CD14-positive monocyte (primary cell): Measurements from ENCODE around the gene KCNJ2. TPM values are rescaled to one million over a fixed set of nuclear protein-coding genes. Genes with fewer than 3 reads are reported as not detected.

Experiments
- DNase-seq, 3 donors: peaks; one replicate each; pipeline ENCODE4 v3.0.0-alpha.2; 2011 to 2022
- H2AFZ ChIP-seq: 2 replicates; pipeline ENCODE4 v1.6.0; 2012; ENCODE audit warnings: mild to moderate bottlenecking, low read depth, low read length, inconsistent platforms; ENCODE audit not compliant: insufficient read depth, poor library complexity, severe bottlenecking
- H3K27ac ChIP-seq, 2 donors: 1 replicate in 1 of 2; 2 replicates in 1 of 2; pipeline ENCODE4 v1.5.1; 2012 to 2013; ENCODE audit warnings: low read length in 2 of 2, control low read depth in 1 of 2, inconsistent platforms in 1 of 2, low read depth in 1 of 2, mild to moderate bottlenecking in 1 of 2
- H3K27me3 ChIP-seq, 2 donors: one replicate each; pipeline versions ENCODE4 v1.6.0 to v1.6.1; 2011 to 2013; ENCODE audit warnings: low read length in 2 of 2; ENCODE audit not compliant: control insufficient read depth in 2 of 2, insufficient read depth in 2 of 2
- H3K36me3 ChIP-seq, 2 donors: replicated peaks in 1 of 2; 1 replicate in 1 of 2; 2 replicates in 1 of 2; pipeline versions ENCODE4 v1.5.1 to v1.6.1; 2012 to 2013; ENCODE audit warnings: low read length in 2 of 2, control low read depth in 1 of 2, inconsistent platforms in 1 of 2, mild to moderate bottlenecking in 1 of 2; ENCODE audit not compliant: insufficient read depth in 2 of 2, control insufficient read depth in 1 of 2
- H3K4me1 ChIP-seq, 2 donors: 1 replicate in 1 of 2; 2 replicates in 1 of 2; pipeline versions ENCODE4 v1.5.1 to v1.6.1; 2012 to 2013; ENCODE audit warnings: low read length in 2 of 2, control low read depth in 1 of 2, inconsistent platforms in 1 of 2, mild to moderate bottlenecking in 1 of 2, moderate library complexity in 1 of 2; ENCODE audit not compliant: insufficient read depth in 2 of 2, control insufficient read depth in 1 of 2
- H3K4me2 ChIP-seq: replicated peaks from 2 replicates; pipeline ENCODE3; 2012; ENCODE audit warnings: low read length, moderate library complexity, mild to moderate bottlenecking; ENCODE audit not compliant: poor library complexity, severe bottlenecking; ENCODE audit errors: extremely low read depth
- H3K4me3 ChIP-seq, 3 experiments: fragments of 200-600 bp in 1 of 3; sonication (generic) in 1 of 3; replicated peaks in 1 of 3; 1 replicate in 2 of 3; 2 replicates in 1 of 3; pipeline ENCODE4 v1.5.1; 2011 to 2013; ENCODE audit warnings: low read length in 3 of 3, mild to moderate bottlenecking in 3 of 3, control low read depth in 2 of 3, low read depth in 2 of 3, inconsistent platforms in 1 of 3, moderate library complexity in 1 of 3
- H3K79me2 ChIP-seq: 2 replicates; pipeline ENCODE4 v1.6.0; 2012; ENCODE audit warnings: mild to moderate bottlenecking, control low read depth, inconsistent platforms, low read length, moderate library complexity; ENCODE audit not compliant: insufficient read depth
- H3K9ac ChIP-seq: 2 replicates; pipeline ENCODE4 v1.6.0; 2017; ENCODE audit warnings: low read length, mild to moderate bottlenecking; ENCODE audit not compliant: insufficient read depth, poor library complexity, severe bottlenecking
- H3K9me3 ChIP-seq, 2 donors: replicated peaks in 1 of 2; 1 replicate in 1 of 2; 2 replicates in 1 of 2; pipeline versions ENCODE4 v1.5.1 to v1.6.1; 2012 to 2013; ENCODE audit warnings: low read length in 2 of 2, control low read depth in 1 of 2; ENCODE audit not compliant: control insufficient read depth in 1 of 2, insufficient read depth in 1 of 2
- H4K20me1 ChIP-seq: 2 replicates; pipeline ENCODE4 v1.6.0; 2012; ENCODE audit warnings: mild to moderate bottlenecking, low read length, control low read depth, moderate library complexity; ENCODE audit not compliant: insufficient read depth
- H3K27ac Mint-ChIP-seq, 7 donors: one replicate each; pipeline ENCODE4 v1.8.0; 2020; ENCODE audit warnings: mild to moderate bottlenecking in 7 of 7, mixed read lengths in 7 of 7, moderate library complexity in 6 of 7, inconsistent platforms in 2 of 7
- H3K27me3 Mint-ChIP-seq, 3 donors: one replicate each; pipeline ENCODE4 v1.8.0; 2021 to 2022; ENCODE audit warnings: low read depth in 3 of 3, mild to moderate bottlenecking in 3 of 3, mixed read lengths in 3 of 3, moderate library complexity in 3 of 3, inconsistent platforms in 1 of 3
- H3K36me3 Mint-ChIP-seq, 2 donors: one replicate each; pipeline ENCODE4 v1.8.0; 2020; ENCODE audit warnings: mixed read lengths in 2 of 2, inconsistent platforms in 1 of 2, mild to moderate bottlenecking in 1 of 2
- H3K4me1 Mint-ChIP-seq: one replicate; pipeline ENCODE4 v1.8.0; 2020; ENCODE audit warnings: mild to moderate bottlenecking, mixed read lengths
- H3K4me3 Mint-ChIP-seq, 2 donors: one replicate each; pipeline ENCODE4 v1.8.0; 2020; ENCODE audit warnings: mild to moderate bottlenecking in 2 of 2, mixed read lengths in 2 of 2, moderate library complexity in 1 of 2
- H3K9me3 Mint-ChIP-seq, 7 donors: one replicate each; pipeline ENCODE4 v1.8.0; 2020 to 2022; ENCODE audit warnings: mixed read lengths in 7 of 7, mild to moderate bottlenecking in 6 of 7, moderate library complexity in 6 of 7, inconsistent platforms in 2 of 7
- WGBS: methylation state at CpG from one replicate; pipeline ENCODE4 v1.1.5; 2013; ENCODE audit warnings: missing lambda C conversion rate; ENCODE audit not compliant: insufficient coverage; 5-methylcytosine and 5-hydroxymethylcytosine counted together
- intact Hi-C, 2 donors: fragments of 100-400 bp; cut with micrococcal nuclease; formaldehyde crosslinking; loops; one replicate each; pipeline versions ENCODE4 v1.15.0 to v1.15.1; 2023
- polyA plus RNA-seq, 3 donors: library from polyadenylated mRNA; depleted of rRNA in 1 of 3; unstranded in 2 of 3; stranded (reverse) in 1 of 3; fragments of 300-500 nt in 2 of 3; fragments of >200 nt in 1 of 3; fragmentation: Illumina TruSeq in 2 of 3; gene quantifications; 1 replicate in 2 of 3; 2 replicates in 1 of 3; pipeline ENCODE4 v1.2.3, GENCODE V29; 2012 to 2021
- TF ChIP-seq, protein P1 (sequence below): fragments of 200-600 bp; IDR thresholded peaks from one replicate; pipeline ENCODE4 v1.8.0; 2022; ENCODE audit warnings: antibody characterized with exemption, mild to moderate bottlenecking

KCNJ2 gene
- polyA plus RNA-seq, 3 donors, result 0.37 to 2.0 (median 1.7) TPM

DNA sequence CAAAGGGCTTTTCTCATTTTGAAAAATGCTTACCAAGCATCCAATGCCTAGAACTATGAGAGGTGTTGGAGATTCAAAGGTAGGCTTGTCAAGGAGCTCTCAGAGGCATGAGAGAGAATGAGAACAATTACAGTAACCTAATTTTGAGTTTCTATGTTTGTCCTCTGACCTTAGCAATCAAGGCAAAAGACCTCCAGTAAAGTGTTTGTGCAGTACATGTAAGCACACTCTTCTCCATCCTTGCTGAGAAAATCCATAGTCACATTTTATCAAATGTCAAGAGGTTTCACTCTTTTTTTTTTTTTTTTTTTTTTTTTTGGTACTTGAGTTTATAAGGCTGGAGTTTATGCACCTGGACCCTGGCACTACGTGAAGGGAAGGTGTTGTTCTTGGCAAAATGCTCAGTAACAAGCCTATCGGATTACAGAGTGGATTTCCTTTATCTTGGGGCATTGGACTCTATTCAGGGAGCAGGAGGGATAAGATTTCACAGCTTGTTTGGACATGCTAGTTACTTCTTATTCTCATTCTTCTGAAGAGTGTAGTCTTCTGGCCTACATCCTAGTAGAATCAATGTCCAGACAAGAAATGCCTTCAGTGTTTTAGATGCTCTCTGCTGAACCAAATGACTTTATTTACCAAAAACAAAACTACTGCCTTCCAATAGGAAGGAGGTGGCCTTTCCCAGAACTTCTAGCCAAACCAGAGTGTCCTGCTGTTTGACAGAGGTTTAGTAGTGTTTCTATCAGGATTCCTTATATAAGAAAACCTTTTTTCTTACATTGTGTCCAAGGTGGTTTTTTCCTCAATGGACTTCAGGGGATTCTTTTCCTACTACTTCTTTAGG, 21.9 kb downstream of the KCNJ2 start:
- WGBS, result 100% methylated on average over 2 of the region's 2 CpGs
- Mint-ChIP-seq H3K27ac (no peak overlapping the region), H3K4me3 (no peak overlapping the region), H3K36me3 (no peaks in the 10 kb centered on the region), H3K27me3 (peaks cover 0 to 4% (median 0%) of the 10 kb centered on the region in 3 donors), H3K9me3 (peaks cover 0 to 2% (median 0%) of the 10 kb centered on the region in 7 donors), H3K4me1 (no peaks in the 10 kb centered on the region)
- no peaks in the 10 kb centered on the region for H3K9me3 ChIP-seq
- H3K27me3 ChIP-seq, result no peaks in the 10 kb centered on the region
- no peaks in the 10 kb centered on the region for H3K79me2 ChIP-seq
- intact Hi-C loops, result no loop called here
- H3K4me1 ChIP-seq, result no peaks in the 10 kb centered on the region
- H3K27ac ChIP-seq, result no peak overlapping the region
- no peak overlapping the region for H3K9ac ChIP-seq
- no peak overlapping the region for H3K4me3 ChIP-seq
- no peak for DNase-seq
- H3K4me2 ChIP-seq, result no peak overlapping the region
- no peak overlapping the region for H2AFZ ChIP-seq
- no peaks in the 10 kb centered on the region for H3K36me3 ChIP-seq
- TF ChIP-seq, protein P1, sequence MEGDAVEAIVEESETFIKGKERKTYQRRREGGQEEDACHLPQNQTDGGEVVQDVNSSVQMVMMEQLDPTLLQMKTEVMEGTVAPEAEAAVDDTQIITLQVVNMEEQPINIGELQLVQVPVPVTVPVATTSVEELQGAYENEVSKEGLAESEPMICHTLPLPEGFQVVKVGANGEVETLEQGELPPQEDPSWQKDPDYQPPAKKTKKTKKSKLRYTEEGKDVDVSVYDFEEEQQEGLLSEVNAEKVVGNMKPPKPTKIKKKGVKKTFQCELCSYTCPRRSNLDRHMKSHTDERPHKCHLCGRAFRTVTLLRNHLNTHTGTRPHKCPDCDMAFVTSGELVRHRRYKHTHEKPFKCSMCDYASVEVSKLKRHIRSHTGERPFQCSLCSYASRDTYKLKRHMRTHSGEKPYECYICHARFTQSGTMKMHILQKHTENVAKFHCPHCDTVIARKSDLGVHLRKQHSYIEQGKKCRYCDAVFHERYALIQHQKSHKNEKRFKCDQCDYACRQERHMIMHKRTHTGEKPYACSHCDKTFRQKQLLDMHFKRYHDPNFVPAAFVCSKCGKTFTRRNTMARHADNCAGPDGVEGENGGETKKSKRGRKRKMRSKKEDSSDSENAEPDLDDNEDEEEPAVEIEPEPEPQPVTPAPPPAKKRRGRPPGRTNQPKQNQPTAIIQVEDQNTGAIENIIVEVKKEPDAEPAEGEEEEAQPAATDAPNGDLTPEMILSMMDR, result no peak
- no peaks in the 10 kb centered on the region for H4K20me1 ChIP-seq

GRCh38 chr17:70195091-70195490, 25.8 kb downstream of the KCNJ2 start:
- intact Hi-C loops, result no loop called here
- H3K9me3 Mint-ChIP-seq, result peaks cover 0 to 3% (median 0%) of the 10 kb centered on the region in 7 donors

More at GRCh38 chr17:70195091-70195490, 25.8 kb downstream of the KCNJ2 start:
- Histone ChIP-seq H3K36me3 (no peaks in the 10 kb centered on the region), H3K4me2 (no peak overlapping the region), H3K4me3 (no peak overlapping the region), H2AFZ (no peak overlapping the region), H3K27me3 (no peaks in the 10 kb centered on the region), H3K9ac (no peak overlapping the region), H4K20me1 (no peaks in the 10 kb centered on the region), H3K9me3 (no peaks in the 10 kb centered on the region), H3K4me1 (peaks cover 12 to 13% of the 10 kb centered on the region in 2 donors), H3K79me2 (no peaks in the 10 kb centered on the region), H3K27ac (no peak overlapping the region)
- TF ChIP-seq, protein P1, result no peak
- Mint-ChIP-seq H3K36me3 (no peaks in the 10 kb centered on the region), H3K27me3 (no peaks in the 10 kb centered on the region), H3K4me3 (no peak overlapping the region), H3K27ac (no peak overlapping the region), H3K4me1 (peaks cover 8% of the 10 kb centered on the region)
- DNase-seq, result no peak
